GM23248 (cell line): ENCODE measurements around the gene ETV6. TPM values are rescaled to one million over a fixed set of nuclear protein-coding genes. Genes with fewer than 3 reads are reported as not detected.

Source experiments
- DNase-seq: peaks from one replicate; pipeline ENCODE4 v3.0.0-alpha.2; 2015
- H2AFZ ChIP-seq: fragments of 200-600 bp; sonication (generic); 2 replicates; pipeline ENCODE4 v1.6.1; 2016; ENCODE audit warnings: antibody characterized with exemption
- H3F3A ChIP-seq: fragments of 200-600 bp; sonication (generic); 2 replicates; pipeline ENCODE4 v1.6.1; 2016; ENCODE audit warnings: mild to moderate bottlenecking, antibody characterized with exemption, mixed run types; ENCODE audit not compliant: insufficient read depth
- H3K27ac ChIP-seq: fragments of 200-600 bp; sonication (generic); 2 replicates; pipeline ENCODE4 v1.5.1; 2016; ENCODE audit warnings: mild to moderate bottlenecking
- H3K27me3 ChIP-seq: fragments of 200-600 bp; sonication (generic); replicated peaks from 2 replicates; pipeline ENCODE4 v1.6.1; 2016; ENCODE audit warnings: mild to moderate bottlenecking; ENCODE audit not compliant: insufficient read depth
- H3K36me3 ChIP-seq: fragments of 200-600 bp; sonication (generic); 2 replicates; pipeline ENCODE4 v1.6.1; 2016; ENCODE audit warnings: low read depth, mild to moderate bottlenecking
- H3K4me1 ChIP-seq: fragments of 200-600 bp; sonication (generic); 2 replicates; pipeline ENCODE4 v1.6.1; 2016; ENCODE audit warnings: mild to moderate bottlenecking; ENCODE audit not compliant: insufficient read depth
- H3K4me2 ChIP-seq: fragments of 200-600 bp; sonication (generic); one replicate; pipeline ENCODE4 v1.6.1; 2016; ENCODE audit warnings: mild to moderate bottlenecking; ENCODE audit not compliant: unreplicated experiment
- H3K4me3 ChIP-seq: fragments of 200-600 bp; sonication (generic); 2 replicates; pipeline ENCODE4 v1.5.1; 2016; ENCODE audit warnings: mild to moderate bottlenecking
- H3K79me2 ChIP-seq: fragments of 200-600 bp; sonication (generic); 2 replicates; pipeline ENCODE4 v1.6.1; 2016; ENCODE audit warnings: mild to moderate bottlenecking; ENCODE audit not compliant: insufficient read depth
- H3K9ac ChIP-seq: fragments of 200-600 bp; sonication (generic); 2 replicates; pipeline ENCODE4 v1.6.1; 2016; ENCODE audit warnings: mild to moderate bottlenecking
- H3K9me2 ChIP-seq: fragments of 200-600 bp; sonication (generic); 2 replicates; pipeline ENCODE4 v1.6.1; 2016; ENCODE audit warnings: mixed run types, mild to moderate bottlenecking, moderate library complexity; ENCODE audit not compliant: insufficient read depth
- H3K9me3 ChIP-seq: fragments of 200-600 bp; sonication (generic); one replicate; pipeline ENCODE4 v1.6.1; 2017; ENCODE audit warnings: low read depth
- H4K20me1 ChIP-seq: fragments of 200-600 bp; sonication (generic); 2 replicates; pipeline ENCODE4 v1.6.0; 2016; ENCODE audit not compliant: insufficient read depth
- EZH2 ChIP-seq: fragments of 200-600 bp; sonication (generic); IDR thresholded peaks from 2 replicates; pipeline ENCODE4 v1.6.1; 2018; ENCODE audit warnings: antibody characterized with exemption, mild to moderate bottlenecking; ENCODE audit not compliant: insufficient read depth, poor library complexity, severe bottlenecking
- EZH2phosphoT487 ChIP-seq: fragments of 200-600 bp; sonication (generic); IDR thresholded peaks from 2 replicates; pipeline ENCODE4 v1.6.1; 2018; ENCODE audit warnings: antibody characterized with exemption, moderate library complexity, mild to moderate bottlenecking, low read depth; ENCODE audit not compliant: insufficient read depth
- whole genome bisulfite sequencing, 2 experiments: methylation state at CpG; one replicate each; pipeline ENCODE4 v1.1.6; 2015 to 2017; ENCODE audit warnings: low lambda C conversion rate in 2 of 2, low coverage in 1 of 2; ENCODE audit errors: missing lambda C conversion rate in 2 of 2; 5-methylcytosine and 5-hydroxymethylcytosine counted together
- in situ Hi-C: fragments of 300-500 bp; cut with MboI; formaldehyde crosslinking; loops from 2 replicates; pipeline ENCODE4 v1.15.0; 2020
- polyA plus RNA-seq: library from polyadenylated mRNA; unstranded; fragments of >200 nt; fragmentation: Nextera tagmentation; extraction: Ambion mirVana; gene quantifications from 2 replicates; pipeline ENCODE4 v1.2.1, GENCODE V29; 2016
- total RNA-seq: library from RNA; depleted of rRNA; stranded (reverse); fragments of >200 nt; shearing (Covaris generic); gene quantifications from 2 replicates; pipeline ENCODE4 v1.2.3, GENCODE V29; 2014

ETV6 gene
- total and polyA plus RNA-seq, 2 experiments from 2014 or later: 2.5 to 10.4 TPM

DNA sequence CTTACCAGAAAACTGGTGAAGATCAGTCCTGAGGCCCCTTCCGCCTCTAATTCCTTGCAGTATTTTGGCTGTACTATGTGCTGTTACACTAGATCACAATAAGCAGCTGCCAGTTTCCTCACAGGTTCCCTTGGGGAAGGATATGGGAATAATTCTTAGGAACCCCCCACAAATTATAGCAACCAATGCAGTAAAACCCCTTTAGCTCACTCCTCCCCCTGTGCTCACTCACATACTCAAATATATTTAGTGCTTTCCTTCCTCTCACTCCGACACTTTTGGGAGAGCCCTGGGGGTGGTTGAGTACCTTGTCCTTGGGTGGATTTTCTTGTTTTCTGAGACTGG lies 162.7 kb downstream of the ETV6 start:
- peaks cover 30% of the 10 kb centered on the region for H3K4me1 ChIP-seq
- 79 to 87% methylated on average over 2 of the region's 2 CpGs for WGBS, 2 experiments
- TF ChIP-seq EZH2phosphoT487 (no peak), EZH2 (no peak)
- peak overlapping the region; percentile 33 for H2AFZ ChIP-seq
- no peaks in the 10 kb centered on the region for H3K36me3 ChIP-seq
- H3K9me2 ChIP-seq: no peaks in the 10 kb centered on the region
- no peaks in the 10 kb centered on the region for H3K27me3 ChIP-seq
- H3F3A ChIP-seq: peaks cover 12% of the 10 kb centered on the region; the same call in 1 of the 2 replicates
- H3K27ac ChIP-seq: no peak overlapping the region
- H3K9me3 ChIP-seq: no peaks in the 10 kb centered on the region
- H3K4me2 ChIP-seq: peak overlapping the region; percentile 72
- H4K20me1 ChIP-seq: no peaks in the 10 kb centered on the region
- H3K4me3 ChIP-seq: no peak overlapping the region
- H3K79me2 ChIP-seq: peaks cover 28% of the 10 kb centered on the region
- DNase-seq: no peak
- peak overlapping the region; percentile 39 for H3K9ac ChIP-seq
- in situ Hi-C loops: no loop called here

DNA sequence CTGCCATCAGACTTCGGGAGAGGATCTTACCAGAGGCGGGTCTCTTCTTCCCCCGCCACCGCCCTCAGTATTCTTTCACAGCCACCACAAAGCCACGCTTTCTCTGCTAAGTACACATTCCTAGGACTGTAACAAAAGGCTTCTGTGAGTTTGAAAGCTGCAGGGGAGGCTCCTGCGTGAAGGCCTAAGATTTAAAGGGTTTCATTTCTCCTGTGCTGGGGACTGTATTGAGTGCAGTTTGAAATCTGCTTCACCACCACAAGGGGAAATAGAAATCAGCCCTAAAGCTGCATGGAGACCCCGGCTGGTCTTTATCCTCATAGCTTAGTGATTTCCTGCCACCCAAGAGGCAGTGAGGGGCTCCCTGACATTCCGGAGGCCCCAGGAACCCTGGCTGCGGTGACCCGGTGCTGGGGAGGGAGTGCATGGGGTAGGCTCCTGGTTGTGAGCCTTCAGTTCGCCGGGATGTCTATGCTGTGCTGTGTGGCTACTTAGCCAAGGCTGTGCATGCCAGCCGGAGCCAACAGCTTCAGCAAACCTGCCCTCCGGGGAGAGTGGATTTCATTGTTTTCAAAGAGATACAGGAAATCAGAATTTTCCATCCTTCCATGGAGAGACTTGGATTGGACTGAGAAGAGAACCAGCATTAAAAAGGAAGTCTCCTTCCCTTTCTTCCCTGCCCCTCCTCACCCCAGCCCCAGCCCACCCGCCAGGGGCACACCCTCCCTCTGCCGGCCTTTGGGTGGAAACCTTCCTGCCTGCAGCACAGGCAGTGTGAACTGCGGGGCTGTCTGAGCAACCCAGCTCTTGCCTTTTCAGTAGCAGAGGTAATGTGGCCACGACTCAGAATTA lies 163.3 kb downstream of the ETV6 start:
- Histone ChIP-seq H3K9me2 (no peaks in the 10 kb centered on the region), H2AFZ (peak overlapping the region; percentile 33), H3K79me2 (peaks cover 22% of the 10 kb centered on the region), H3K4me1 (peaks cover 30% of the 10 kb centered on the region), H4K20me1 (no peaks in the 10 kb centered on the region), H3K27ac (peak overlapping the region; percentile 10; the same call in 1 of the 2 replicates), H3K9ac (peak overlapping the region; percentile 39), H3K4me3 (peak overlapping the region; percentile 51), H3F3A (peaks cover 12% of the 10 kb centered on the region; the same call in 1 of the 2 replicates), H3K36me3 (no peaks in the 10 kb centered on the region), H3K27me3 (no peaks in the 10 kb centered on the region), H3K9me3 (no peaks in the 10 kb centered on the region), H3K4me2 (peak overlapping the region; percentile 72)
- TF ChIP-seq EZH2 (no peak), EZH2phosphoT487 (no peak)
- 21 to 23% methylated on average over 18 of the region's 18 CpGs for WGBS, 2 experiments
- peak; percentile 52 for DNase-seq
- in situ Hi-C loops: no loop called here

DNA sequence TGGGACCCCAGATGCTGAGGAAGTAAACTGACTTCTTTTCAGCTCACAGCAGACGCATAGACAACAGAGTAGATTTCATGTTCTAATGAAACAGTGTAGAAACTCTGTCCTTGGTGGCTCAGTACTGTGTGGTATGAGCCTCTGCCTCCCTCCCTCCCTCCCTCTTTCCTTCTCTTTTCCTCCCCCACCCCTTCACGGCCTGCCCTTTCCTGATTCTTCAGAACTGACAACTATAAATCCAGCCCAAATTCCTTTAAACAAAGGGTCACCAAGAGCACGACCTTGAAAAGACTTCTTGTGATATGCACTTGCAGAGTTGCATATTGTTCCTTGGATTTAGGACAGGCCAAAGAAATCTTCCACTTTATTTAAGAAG lies 164.0 kb downstream of the ETV6 start:
- Histone ChIP-seq H4K20me1 (no peaks in the 10 kb centered on the region), H3K4me2 (peak overlapping the region; percentile 72), H3K4me1 (peaks cover 30% of the 10 kb centered on the region), H3K9me3 (no peaks in the 10 kb centered on the region), H3K27ac (0 out of 2 replicates have a peak overlapping the region, but pooled peaks have one; percentile 10), H3K9ac (peak overlapping the region; percentile 39; the same call in 1 of the 2 replicates), H3K4me3 (peak overlapping the region; percentile 51; the same call in 1 of the 2 replicates), H3F3A (peaks cover 12% of the 10 kb centered on the region; the same call in 1 of the 2 replicates), H2AFZ (peak overlapping the region; percentile 33; the same call in 1 of the 2 replicates), H3K27me3 (no peaks in the 10 kb centered on the region), H3K79me2 (peaks cover 16% of the 10 kb centered on the region), H3K9me2 (no peaks in the 10 kb centered on the region), H3K36me3 (no peaks in the 10 kb centered on the region)
- WGBS, 2 experiments: 32% methylated on average over 3 of the region's 3 CpGs
- DNase-seq: no peak
- in situ Hi-C loops: no loop called here
- TF ChIP-seq EZH2phosphoT487: no peak
- no peak for TF ChIP-seq EZH2

DNA sequence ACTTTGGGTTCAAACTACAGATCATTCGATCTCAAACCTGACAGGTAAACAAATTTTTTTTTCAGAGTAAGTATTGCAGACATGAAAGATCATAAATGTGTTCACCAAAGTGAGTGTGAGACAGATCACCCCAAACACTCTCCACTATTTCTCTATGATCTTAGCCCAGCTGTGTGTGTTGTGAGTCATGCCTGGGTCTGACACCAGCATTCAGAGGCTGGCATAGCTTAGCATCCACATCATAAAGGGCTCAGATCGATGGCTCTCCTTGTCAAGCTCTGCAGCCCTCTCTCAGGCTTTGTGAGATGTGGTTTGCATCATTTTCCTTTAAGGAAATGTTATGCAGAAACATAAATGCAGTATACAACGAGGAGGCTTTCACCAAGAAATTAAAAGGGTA lies 164.9 kb downstream of the ETV6 start:
- H3K4me3 ChIP-seq: no peak overlapping the region
- H3K4me2 ChIP-seq: peak overlapping the region; percentile 36
- 23 to 30% methylated on average over 3 of the region's 3 CpGs for WGBS, 2 experiments
- no peaks in the 10 kb centered on the region for H3K36me3 ChIP-seq
- no peak overlapping the region for H3K9ac ChIP-seq
- no peaks in the 10 kb centered on the region for H4K20me1 ChIP-seq
- H3K9me3 ChIP-seq: no peaks in the 10 kb centered on the region
- peak; percentile 91 for DNase-seq
- H3K9me2 ChIP-seq: no peaks in the 10 kb centered on the region
- peaks cover 12% of the 10 kb centered on the region; the same call in 1 of the 2 replicates for H3F3A ChIP-seq
- no peak overlapping the region for H2AFZ ChIP-seq
- H3K27me3 ChIP-seq: no peaks in the 10 kb centered on the region
- peaks cover 7% of the 10 kb centered on the region for H3K79me2 ChIP-seq
- in situ Hi-C loops: no loop called here
- no peak overlapping the region for H3K27ac ChIP-seq
- TF ChIP-seq EZH2phosphoT487 (no peak), EZH2 (no peak)
- H3K4me1 ChIP-seq: peaks cover 30% of the 10 kb centered on the region
